SK-N-SH (cell line): ENCODE data around the gene TRIM28.

Experiments used
- EZH2phosphoT487 ChIP-seq: fragments of 200-600 bp; sonication (generic); IDR thresholded peaks from 2 replicates; pipeline ENCODE4 v1.6.1; 2017; ENCODE audit warnings: low read depth, mixed run types, mild to moderate bottlenecking, antibody characterized with exemption, moderate library complexity, borderline replicate concordance
- FOXM1 ChIP-seq: IDR thresholded peaks from 2 replicates; pipeline ENCODE4 v1.4.0; 2012; ENCODE audit warnings: low read depth, mild to moderate bottlenecking
- GABPA ChIP-seq: IDR thresholded peaks from 2 replicates; pipeline ENCODE4 v1.4.0; 2012; ENCODE audit warnings: low read depth, mild to moderate bottlenecking
- USF2 ChIP-seq: fragments of 150-350 bp; IDR thresholded peaks from 2 replicates; pipeline ENCODE4 v1.6.1; 2017; ENCODE audit warnings: antibody characterized with exemption, low read length, low read depth, borderline replicate concordance
- TF ChIP-seq, protein P1 (sequence below): fragments of 200-600 bp; sonication (generic); IDR thresholded peaks from 2 replicates; pipeline ENCODE4 v1.6.1; 2017; ENCODE audit warnings: antibody characterized with exemption, mild to moderate bottlenecking, moderate library complexity

DNA sequence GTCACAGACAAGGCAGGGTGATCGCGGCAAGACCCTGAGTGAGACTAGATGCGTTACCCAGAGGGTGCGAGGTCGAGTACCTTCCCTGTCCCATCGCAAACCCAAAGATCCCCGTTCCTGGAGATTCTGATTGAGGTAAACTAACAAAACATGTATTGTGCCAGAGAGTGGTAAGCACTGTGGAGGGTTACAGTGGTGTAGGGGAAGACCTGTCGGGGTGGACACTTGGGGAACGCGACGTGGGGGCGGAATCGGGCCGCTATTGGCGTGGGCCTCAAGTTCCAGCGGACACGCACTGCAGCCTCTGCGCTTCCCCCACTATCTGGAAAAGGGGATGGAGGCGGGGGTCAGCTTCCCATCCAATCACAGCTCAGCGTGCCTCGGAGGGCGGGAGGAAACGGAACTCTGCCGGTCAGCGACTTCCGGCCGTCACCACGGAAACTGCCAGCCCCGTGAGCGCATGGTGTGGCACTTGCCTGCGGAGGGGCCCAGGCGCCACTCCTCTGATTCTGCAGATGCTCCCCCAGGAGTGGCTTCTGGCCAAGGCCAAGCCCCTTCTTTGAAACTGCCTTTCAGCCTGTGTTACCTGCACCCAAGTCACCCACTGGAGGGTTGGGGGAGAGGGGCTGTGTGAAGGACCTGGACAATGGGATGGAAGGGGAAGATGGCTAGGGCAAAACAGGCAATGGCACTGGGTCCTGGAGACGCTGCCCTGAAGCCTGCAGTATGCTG is 15.6 kb downstream of the TRIM28 start:
- TF ChIP-seq, protein P1, sequence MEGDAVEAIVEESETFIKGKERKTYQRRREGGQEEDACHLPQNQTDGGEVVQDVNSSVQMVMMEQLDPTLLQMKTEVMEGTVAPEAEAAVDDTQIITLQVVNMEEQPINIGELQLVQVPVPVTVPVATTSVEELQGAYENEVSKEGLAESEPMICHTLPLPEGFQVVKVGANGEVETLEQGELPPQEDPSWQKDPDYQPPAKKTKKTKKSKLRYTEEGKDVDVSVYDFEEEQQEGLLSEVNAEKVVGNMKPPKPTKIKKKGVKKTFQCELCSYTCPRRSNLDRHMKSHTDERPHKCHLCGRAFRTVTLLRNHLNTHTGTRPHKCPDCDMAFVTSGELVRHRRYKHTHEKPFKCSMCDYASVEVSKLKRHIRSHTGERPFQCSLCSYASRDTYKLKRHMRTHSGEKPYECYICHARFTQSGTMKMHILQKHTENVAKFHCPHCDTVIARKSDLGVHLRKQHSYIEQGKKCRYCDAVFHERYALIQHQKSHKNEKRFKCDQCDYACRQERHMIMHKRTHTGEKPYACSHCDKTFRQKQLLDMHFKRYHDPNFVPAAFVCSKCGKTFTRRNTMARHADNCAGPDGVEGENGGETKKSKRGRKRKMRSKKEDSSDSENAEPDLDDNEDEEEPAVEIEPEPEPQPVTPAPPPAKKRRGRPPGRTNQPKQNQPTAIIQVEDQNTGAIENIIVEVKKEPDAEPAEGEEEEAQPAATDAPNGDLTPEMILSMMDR: no peak
- TF ChIP-seq GABPA (peak; percentile 94), EZH2phosphoT487 (no peak), USF2 (no peak), FOXM1 (no peak)
